Measurements from ENCODE around the gene FAM13A. TPM values are rescaled to one million over a fixed set of nuclear protein-coding genes. Genes with fewer than 3 reads are reported as not detected.

Gene FAM13A
- total RNA-seq, 1 donor from 2014 or later = 16.7 TPM

GRCh38 chr4:88724406-88724805, 332.6 kb downstream of the FAM13A start:
- Mint-ChIP-seq H3K9me3 (ENCODE audit: unreplicated experiment) (no peaks in the 10 kb centered on the region), H3K36me3 (ENCODE audit: low read depth, unreplicated experiment) (peaks cover 15% of the 10 kb centered on the region), H3K4me1 (ENCODE audit: unreplicated experiment) (no peaks in the 10 kb centered on the region), H3K4me3 (ENCODE audit: unreplicated experiment) (no peak overlapping the region), H3K27me3 (ENCODE audit: unreplicated experiment) (no peaks in the 10 kb centered on the region), H3K27ac (ENCODE audit: unreplicated experiment) (no peak overlapping the region)
- DNase-seq (ENCODE audit: low spot score) = no peak
- no peak for TF ChIP-seq CTCF (IDR thresholded peaks at IDR 0.05; ENCODE audit: unreplicated experiment)

GRCh38 chr4:88722828-88723227, 334.2 kb downstream of the FAM13A start:
- H3K9me3 Mint-ChIP-seq (ENCODE audit: unreplicated experiment) = no peaks in the 10 kb centered on the region
- no peaks in the 10 kb centered on the region for H3K4me1 Mint-ChIP-seq (ENCODE audit: unreplicated experiment)
- H3K4me3 Mint-ChIP-seq (ENCODE audit: unreplicated experiment) = no peak overlapping the region
- no peak overlapping the region for H3K27ac Mint-ChIP-seq (ENCODE audit: unreplicated experiment)
- no peak for TF ChIP-seq CTCF (IDR thresholded peaks at IDR 0.05; ENCODE audit: unreplicated experiment)
- H3K36me3 Mint-ChIP-seq (ENCODE audit: low read depth, unreplicated experiment) = peaks cover 22% of the 10 kb centered on the region
- DNase-seq (ENCODE audit: low spot score) = no peak
- H3K27me3 Mint-ChIP-seq (ENCODE audit: unreplicated experiment) = no peaks in the 10 kb centered on the region

GRCh38 chr4:88722276-88722780, 334.7 kb downstream of the FAM13A start:
- no peaks in the 10 kb centered on the region for H3K27me3 Mint-ChIP-seq (ENCODE audit: unreplicated experiment)
- no peaks in the 10 kb centered on the region for H3K9me3 Mint-ChIP-seq (ENCODE audit: unreplicated experiment)
- TF ChIP-seq CTCF (IDR thresholded peaks at IDR 0.05; ENCODE audit: unreplicated experiment) = no peak
- no peak for DNase-seq (ENCODE audit: low spot score)
- H3K4me3 Mint-ChIP-seq (ENCODE audit: unreplicated experiment) = no peak overlapping the region
- no peak overlapping the region for H3K27ac Mint-ChIP-seq (ENCODE audit: unreplicated experiment)
- peaks cover 23% of the 10 kb centered on the region for H3K36me3 Mint-ChIP-seq (ENCODE audit: low read depth, unreplicated experiment)
- H3K4me1 Mint-ChIP-seq (ENCODE audit: unreplicated experiment) = no peaks in the 10 kb centered on the region

- Mint-ChIP-seq H3K9me3 (ENCODE audit: unreplicated experiment) (no peaks in the 10 kb centered on the region), H3K36me3 (ENCODE audit: low read depth, unreplicated experiment) (peaks cover 33% of the 10 kb centered on the region), H3K27ac (ENCODE audit: unreplicated experiment) (no peak overlapping the region), H3K27me3 (ENCODE audit: unreplicated experiment) (peaks cover 1% of the 10 kb centered on the region), H3K4me1 (ENCODE audit: unreplicated experiment) (no peaks in the 10 kb centered on the region), H3K4me3 (ENCODE audit: unreplicated experiment) (no peak overlapping the region)
- DNase-seq (ENCODE audit: low spot score) = no peak
- TF ChIP-seq CTCF (IDR thresholded peaks at IDR 0.05; ENCODE audit: unreplicated experiment) = no peak
Measured at GRCh38 chr4:88720451-88721428, 336.2 kb downstream of the FAM13A start.

GRCh38 chr4:88719381-88719780, 337.6 kb downstream of the FAM13A start:
- DNase-seq (ENCODE audit: low spot score) = no peak
- Mint-ChIP-seq H3K36me3 (ENCODE audit: low read depth, unreplicated experiment) (peaks cover 34% of the 10 kb centered on the region), H3K4me3 (ENCODE audit: unreplicated experiment) (no peak overlapping the region), H3K27me3 (ENCODE audit: unreplicated experiment) (peaks cover 1% of the 10 kb centered on the region), H3K27ac (ENCODE audit: unreplicated experiment) (no peak overlapping the region), H3K9me3 (ENCODE audit: unreplicated experiment) (no peaks in the 10 kb centered on the region), H3K4me1 (ENCODE audit: unreplicated experiment) (no peaks in the 10 kb centered on the region)
- no peak for TF ChIP-seq CTCF (IDR thresholded peaks at IDR 0.05; ENCODE audit: unreplicated experiment)

All from endothelial cell (in vitro differentiated cells).